Stimulated activated CD4-positive, alpha-beta T cell treated with anti-CD3 and anti-CD28 coated beads, Interleukin-15, amount 100 ng/mL, for 1 hour (primary cell): Measurements from ENCODE around the gene MARCO.
"Not testable (repeated sequence)": the region's sequence is repeated elsewhere in the genome, so short reads cannot be mapped to it uniquely, and the experiment has no call there.

Source experiments
- DNase-seq, 2 donors: peaks; one replicate each; pipeline ENCODE4 v3.0.0-alpha.2; 2020; ENCODE audit warnings: low read depth in 1 of 2, low spot score in 1 of 2

The MARCO gene

DNA sequence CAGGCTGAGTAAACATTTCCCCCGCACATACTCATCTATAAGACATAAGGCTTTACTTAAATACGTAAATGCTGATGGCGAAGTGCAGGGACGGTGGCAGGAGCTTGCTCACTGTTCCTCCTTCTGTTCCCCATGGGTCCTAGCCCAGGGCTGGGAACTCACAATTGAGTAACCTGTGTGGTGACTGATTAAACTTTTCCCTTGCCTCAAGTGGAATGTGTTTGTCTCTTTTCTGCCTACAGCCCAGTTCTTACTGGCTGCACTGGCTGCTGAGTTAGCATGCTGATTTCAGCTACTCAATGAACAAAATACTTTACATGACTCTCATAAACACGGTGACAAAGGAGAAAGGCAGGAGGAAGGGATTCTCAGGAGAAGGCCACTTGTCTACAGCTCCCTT is 87.3 kb downstream of the MARCO start:
- DNase-seq = no peak

DNA sequence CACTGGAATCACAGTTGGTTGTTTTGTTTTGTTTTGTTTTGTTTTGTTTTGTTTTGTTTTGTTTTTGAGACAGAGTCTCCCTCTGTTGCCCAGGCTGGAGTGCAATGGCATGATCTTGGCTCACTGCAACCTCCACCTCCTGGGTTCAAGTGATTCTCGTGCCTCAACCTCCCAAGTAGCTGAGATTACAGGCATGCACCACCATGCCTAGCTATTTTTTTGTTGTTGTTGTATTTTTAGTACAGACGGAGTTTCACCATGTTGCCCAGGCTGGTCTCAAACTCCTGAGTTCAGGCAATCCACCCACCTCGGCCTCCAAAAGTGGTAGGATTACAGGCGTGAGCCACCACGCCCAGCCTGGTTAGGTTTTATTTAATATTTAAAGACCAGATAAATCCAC is 95.9 kb downstream of the MARCO start:
- DNase-seq = not testable (repeated sequence)

DNA sequence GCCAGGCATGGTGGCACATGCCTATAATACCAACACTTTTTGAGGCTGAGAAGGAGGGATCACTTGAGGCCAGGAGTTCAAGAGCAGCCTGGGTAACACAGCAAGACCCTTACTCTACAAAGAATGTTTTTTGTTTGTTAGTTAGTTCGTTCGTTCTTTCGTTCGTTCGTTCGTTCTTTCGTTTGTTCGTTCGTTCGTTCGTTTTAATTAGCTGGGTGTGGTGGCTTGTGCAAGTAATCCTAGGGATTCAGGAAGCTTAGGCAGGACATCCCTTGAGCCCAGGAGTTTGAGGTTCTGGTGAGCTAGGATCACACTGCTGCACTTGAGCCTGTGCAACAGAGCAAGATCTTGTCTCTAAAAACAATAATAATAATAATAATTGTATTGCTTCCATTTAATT is 98.7 kb downstream of the MARCO start:
- no peak for DNase-seq
